ENCODE results near the gene SLC25A17.

- TF ChIP-seq, protein P1, sequence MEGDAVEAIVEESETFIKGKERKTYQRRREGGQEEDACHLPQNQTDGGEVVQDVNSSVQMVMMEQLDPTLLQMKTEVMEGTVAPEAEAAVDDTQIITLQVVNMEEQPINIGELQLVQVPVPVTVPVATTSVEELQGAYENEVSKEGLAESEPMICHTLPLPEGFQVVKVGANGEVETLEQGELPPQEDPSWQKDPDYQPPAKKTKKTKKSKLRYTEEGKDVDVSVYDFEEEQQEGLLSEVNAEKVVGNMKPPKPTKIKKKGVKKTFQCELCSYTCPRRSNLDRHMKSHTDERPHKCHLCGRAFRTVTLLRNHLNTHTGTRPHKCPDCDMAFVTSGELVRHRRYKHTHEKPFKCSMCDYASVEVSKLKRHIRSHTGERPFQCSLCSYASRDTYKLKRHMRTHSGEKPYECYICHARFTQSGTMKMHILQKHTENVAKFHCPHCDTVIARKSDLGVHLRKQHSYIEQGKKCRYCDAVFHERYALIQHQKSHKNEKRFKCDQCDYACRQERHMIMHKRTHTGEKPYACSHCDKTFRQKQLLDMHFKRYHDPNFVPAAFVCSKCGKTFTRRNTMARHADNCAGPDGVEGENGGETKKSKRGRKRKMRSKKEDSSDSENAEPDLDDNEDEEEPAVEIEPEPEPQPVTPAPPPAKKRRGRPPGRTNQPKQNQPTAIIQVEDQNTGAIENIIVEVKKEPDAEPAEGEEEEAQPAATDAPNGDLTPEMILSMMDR (IDR thresholded peaks at IDR 0.05) = no peak
- no peak for TF ChIP-seq POLR2A (IDR thresholded peaks at IDR 0.05)
Measured at GRCh38 chr22:40813912-40814315, 5.2 kb downstream of the SLC25A17 start.
